ENCODE measurements around the gene GOLT1A.

GOLT1A gene

GRCh38 chr1:204154568-204155255 lies 59.1 kb downstream of the GOLT1A start:
- DNase-seq (ENCODE audit: extremely low read depth, low read depth) = no peak
- no peak for TF ChIP-seq CTCF (IDR thresholded peaks at IDR 0.05; ENCODE audit: low read depth, low read length)

- TF ChIP-seq CTCF (IDR thresholded peaks at IDR 0.05; ENCODE audit: low read depth, low read length) = no peak
- DNase-seq (ENCODE audit: extremely low read depth, low read depth) = no peak
Measured at GRCh38 chr1:204153667-204154066, 60.1 kb downstream of the GOLT1A start.

DNA sequence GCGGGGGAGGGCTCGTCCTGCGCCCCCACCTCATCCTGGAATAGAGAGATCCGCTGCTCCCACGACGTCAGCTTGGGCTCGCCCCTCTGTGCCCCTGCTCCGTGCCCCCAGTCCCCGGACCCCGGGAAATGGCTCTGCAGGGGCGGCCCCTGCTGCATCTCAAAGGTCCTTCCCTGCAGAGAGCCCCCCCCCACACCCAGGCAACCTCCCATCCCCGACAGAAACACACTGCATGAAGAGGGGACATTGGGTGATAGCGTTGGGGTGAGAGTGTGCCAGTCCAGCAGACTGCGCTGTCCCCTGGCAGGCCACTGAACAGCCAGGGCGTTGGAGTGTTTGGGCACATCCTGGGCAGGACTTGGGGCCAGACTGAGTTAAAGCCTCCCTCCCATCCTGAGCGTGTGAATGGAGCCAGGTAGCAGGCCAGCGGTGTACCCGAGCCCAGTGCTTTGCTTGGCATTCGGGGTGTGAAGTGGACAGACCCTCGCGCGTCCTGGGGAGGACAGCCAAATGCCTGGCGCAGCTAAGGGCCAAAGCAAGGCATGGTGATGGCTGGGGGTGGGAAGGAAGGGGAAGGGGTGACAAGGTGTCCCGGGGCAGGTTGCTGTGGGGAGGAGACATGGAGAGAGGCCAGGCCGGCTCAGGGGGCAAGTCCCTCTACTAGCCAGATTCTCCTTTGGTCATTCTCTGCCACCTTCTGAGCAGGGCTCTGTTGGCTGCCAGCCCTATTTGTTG lies 61.3 kb downstream of the GOLT1A start:
- no peak for TF ChIP-seq CTCF (IDR thresholded peaks at IDR 0.05; ENCODE audit: low read depth, low read length)

DNA sequence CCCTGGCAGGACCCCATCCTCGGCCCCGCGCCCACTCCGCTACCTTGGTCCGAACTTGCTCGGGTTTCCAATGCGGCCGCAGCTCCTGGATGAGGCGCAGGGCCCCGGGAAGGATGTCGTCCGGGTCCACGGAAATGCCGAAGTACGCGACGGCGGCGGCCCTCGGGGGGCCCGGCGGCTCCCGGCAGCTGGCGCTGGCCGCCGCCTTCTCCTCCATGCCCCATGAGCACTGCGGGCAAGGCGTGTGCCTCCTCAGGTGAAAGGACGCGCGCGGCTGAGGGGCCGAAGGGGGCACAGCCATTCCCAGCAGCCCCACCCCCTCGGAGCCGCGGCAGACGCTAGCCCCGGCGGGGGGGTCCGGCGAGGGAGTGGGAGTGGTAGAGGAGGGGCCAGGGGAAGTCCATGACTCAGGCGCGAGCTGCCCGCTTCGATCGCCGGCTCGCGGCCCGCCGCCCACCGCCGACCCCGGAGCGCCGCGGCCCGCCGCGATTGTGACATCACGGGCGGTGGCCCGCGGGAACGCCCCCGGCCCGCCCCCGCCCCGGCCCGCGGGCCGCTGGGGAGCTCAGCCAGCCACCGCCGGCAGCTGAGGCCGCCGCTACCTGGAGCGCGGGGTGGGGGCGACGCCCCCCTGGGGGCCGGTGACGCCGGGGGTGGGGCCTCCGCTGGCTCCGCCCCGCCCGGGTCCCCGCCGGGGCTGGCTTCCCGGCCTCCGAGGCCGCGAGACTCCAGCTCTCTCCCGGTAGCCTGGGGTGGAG lies 62.1 kb downstream of the GOLT1A start, which contains the start of gene ETNK2:
ETNK2 (minus strand) TSS at position 493 of the 758 bp plus-strand sequence; CDS start at position 301, 192 bp downstream.
- no peak for TF ChIP-seq CTCF (IDR thresholded peaks at IDR 0.05; ENCODE audit: low read depth, low read length)
- no peak for DNase-seq (ENCODE audit: extremely low read depth, low read depth)

More for the DNA sequence above, 61.3 kb downstream of the GOLT1A start:
- DNase-seq (ENCODE audit: extremely low read depth, low read depth) = no peak

DNA sequence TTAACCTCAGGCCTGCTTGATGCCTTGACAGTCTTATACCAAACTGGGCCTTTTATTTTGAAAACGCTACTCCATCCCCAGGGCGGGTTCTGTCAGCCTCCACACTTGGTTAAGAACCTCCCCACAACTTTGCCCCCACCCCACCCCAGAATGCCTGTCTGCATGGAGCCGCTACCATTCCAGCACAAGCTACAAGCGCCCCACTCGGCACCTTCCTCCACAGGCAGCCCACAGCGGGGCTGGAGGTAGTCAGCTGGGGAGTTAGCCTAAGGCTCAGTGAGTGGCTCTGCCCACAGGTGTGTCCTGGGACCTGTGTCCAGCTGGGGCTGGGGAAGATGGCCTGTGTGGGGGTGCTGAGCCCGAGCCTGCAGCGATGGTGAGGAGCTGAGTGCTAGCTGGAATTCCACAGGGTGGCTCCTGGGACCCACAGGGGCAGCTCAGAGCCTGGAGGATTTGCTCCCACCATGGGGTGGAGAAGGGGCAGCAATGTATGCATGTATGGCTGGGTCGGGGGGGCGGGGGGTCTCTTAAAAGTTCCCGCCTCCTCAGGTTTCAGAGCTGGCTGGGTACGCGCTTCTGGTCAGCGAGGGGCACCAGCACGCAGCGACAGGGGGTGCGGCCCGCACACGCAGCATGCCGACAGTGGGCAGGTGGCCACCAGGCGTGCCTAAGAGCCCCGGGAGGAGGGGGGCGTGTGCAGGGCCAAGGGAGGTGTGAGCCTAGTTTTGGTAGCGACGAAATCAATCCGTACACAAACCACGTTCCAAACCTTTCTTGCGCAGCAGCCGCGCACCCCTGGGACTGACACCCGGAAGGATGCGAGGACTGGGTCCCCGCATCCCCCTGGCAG lies 62.9 kb downstream of the GOLT1A start:
- no peak for TF ChIP-seq CTCF (IDR thresholded peaks at IDR 0.05; ENCODE audit: low read depth, low read length)
- DNase-seq (ENCODE audit: extremely low read depth, low read depth) = no peak

GRCh38 chr1:204149635-204150565 lies 63.9 kb downstream of the GOLT1A start:
- no peak for TF ChIP-seq CTCF (IDR thresholded peaks at IDR 0.05; ENCODE audit: low read depth, low read length)
- no peak for DNase-seq (ENCODE audit: extremely low read depth, low read depth)
